ENCODE data around the gene GNE. TPM values are rescaled to one million over a fixed set of nuclear protein-coding genes. Genes with fewer than 3 reads are reported as not detected.
"Not testable (repeated sequence)": the region's sequence is repeated elsewhere in the genome, so short reads cannot be mapped to it uniquely, and the experiment has no call there.

GNE gene
- total and polyA plus RNA-seq, 2 of the 8 experiments (the other 6 are each of a cell fraction or from before 2014, with no cell fraction given): 5.1 to 11.1 TPM

DNA sequence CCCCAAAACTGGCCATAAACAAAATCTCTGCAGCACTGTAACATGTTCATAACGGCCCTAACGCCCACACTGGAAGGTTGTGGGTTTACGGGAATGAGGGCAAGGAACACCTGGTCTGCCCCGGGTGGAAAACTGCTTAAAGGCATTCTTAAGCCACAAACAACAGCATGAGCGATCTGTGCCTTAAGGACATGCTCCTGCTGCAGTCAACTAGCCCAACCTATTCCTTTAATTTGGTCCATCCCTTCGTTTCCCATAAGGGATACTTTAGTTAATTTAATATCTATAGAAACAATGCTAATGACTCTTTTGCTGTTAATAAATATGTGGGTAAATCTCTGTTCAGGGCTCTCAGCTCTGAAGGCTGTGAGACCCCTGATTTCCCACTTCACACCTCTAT lies 78.0 kb downstream of the GNE start:
- CTCF ChIA-PET (ENCODE audit: partially characterized antibody): interaction anchor here (1.1 to 1.3 kb wide), 2 partner anchors 11 to 149 kb away, joined by 4 read pairs; partner anchors contain the start of gene CCIN
- H3K27ac ChIP-seq (ENCODE audit: low read depth, low read length); H3K79me2 ChIP-seq (ENCODE audit: control insufficient read depth in 1 of 2, insufficient read depth in 2 of 2, low read length in 2 of 2); H3K4ac ChIP-seq (replicated peaks; ENCODE audit: insufficient read length, low read depth, low read length); H3K27me3 ChIP-seq (replicated peaks in 1 of 4; ENCODE audit: control insufficient read depth in 3 of 4, extremely low read depth in 1 of 4, insufficient read depth in 3 of 4, low read length in 3 of 4); H4K20me1 ChIP-seq (replicated peaks in 1 of 2; ENCODE audit: control insufficient read depth in 1 of 2, insufficient read depth in 2 of 2, low read length in 2 of 2); H3K56ac ChIP-seq (replicated peaks; ENCODE audit: insufficient read length, low read depth, low read length); H3K4me1 ChIP-seq (replicated peaks in 1 of 4; ENCODE audit: control insufficient read depth in 3 of 4, insufficient read depth in 4 of 4, low read length in 3 of 4); H4K8ac ChIP-seq (ENCODE audit: extremely low read depth, insufficient read depth, low read length); H3K4me3 ChIP-seq (ENCODE audit: extremely low read depth in 1 of 4, insufficient read depth in 2 of 4, low read depth in 3 of 4, low read length in 4 of 4); DNase-seq (ENCODE audit: low read depth in 1 of 2, low spot score in 2 of 2); H3K79me1 ChIP-seq (ENCODE audit: low read depth, low read length); H2BK12ac ChIP-seq (ENCODE audit: low read depth, low read length); H2AK5ac ChIP-seq (ENCODE audit: low read depth, low read length); H3K9ac ChIP-seq (replicated peaks in 1 of 4; ENCODE audit: extremely low read depth in 1 of 4, low read depth in 3 of 4, low read length in 3 of 4); POLR2A ChIA-PET (ENCODE audit: partially characterized antibody); H2AFZ ChIP-seq (ENCODE audit: low read length); H3K4me2 ChIP-seq (ENCODE audit: insufficient read depth in 1 of 2, low read depth in 2 of 2, low read length in 2 of 2); H2BK120ac ChIP-seq (replicated peaks; ENCODE audit: low read depth, low read length); H3K36me3 ChIP-seq (ENCODE audit: control insufficient read depth in 2 of 4, insufficient read depth in 4 of 4, low read length in 3 of 4); H3K14ac ChIP-seq (ENCODE audit: insufficient read length); H3K18ac ChIP-seq (ENCODE audit: extremely low read depth, low read length); H3K23me2 ChIP-seq (ENCODE audit: low read depth, low read length); FAIRE-seq; H4K5ac ChIP-seq (ENCODE audit: insufficient read length, low read depth, low read length); H4K91ac ChIP-seq (replicated peaks; ENCODE audit: insufficient read length, low read length); H2BK20ac ChIP-seq (ENCODE audit: low read length); H2BK15ac ChIP-seq (ENCODE audit: low read length); H3K9me3 ChIP-seq (ENCODE audit: insufficient read depth in 2 of 2, low read depth in 1 of 2, low read length in 1 of 2); H2BK5ac ChIP-seq (ENCODE audit: low read depth, low read length); H3K23ac ChIP-seq (ENCODE audit: insufficient read length): not testable (repeated sequence)
- WGBS, 2 experiments (ENCODE audit: extremely low coverage in 1 of 2, insufficient coverage in 1 of 2, insufficient read length in 1 of 2, insufficient replicate concordance in 2 of 2, low coverage in 1 of 2, low lambda C conversion rate in 2 of 2, missing lambda C conversion rate in 1 of 2): 90% methylated on average over 6 of the region's 6 CpGs; no CpG with 5 or more reads in 1 of the 2 experiments

All from H1 (cell line).